Kidney (tissue), 22 donors: Measurements from ENCODE around the gene TAP1. TPM values are rescaled to one million over a fixed set of nuclear protein-coding genes. Genes with fewer than 3 reads are reported as not detected.

ENCODE experiments used
- DNase-seq, 5 donors: peaks; one replicate each; pipeline ENCODE4 v3.0.0-alpha.2; 2013 to 2020
- FAIRE-seq: peaks from 2 replicates; lab custom pipeline; 2012; peaks lifted over from hg19 to GRCh38; lab: Jason Lieb, UNC
- H3K27ac ChIP-seq, 2 donors: one replicate each; pipeline ENCODE4 v1.7.0; 2013; ENCODE audit warnings: low read depth in 2 of 2, low read length in 2 of 2, inconsistent platforms in 1 of 2
- H3K27me3 ChIP-seq: one replicate; pipeline ENCODE4 v1.7.1; 2013; ENCODE audit warnings: low read length, inconsistent platforms; ENCODE audit not compliant: control insufficient read depth, insufficient read depth
- H3K36me3 ChIP-seq, 3 donors: one replicate each; pipeline versions ENCODE4 v1.7.0 to v1.7.1; 2013; ENCODE audit warnings: low read length in 3 of 3, control low read depth in 1 of 3, inconsistent platforms in 1 of 3; ENCODE audit not compliant: insufficient read depth in 3 of 3, control insufficient read depth in 2 of 3
- H3K4me1 ChIP-seq, 3 donors: one replicate each; pipeline versions ENCODE4 v1.7.0 to v1.7.1; 2013; ENCODE audit warnings: low read length in 3 of 3, inconsistent platforms in 1 of 3, low read depth in 1 of 3; ENCODE audit not compliant: control insufficient read depth in 2 of 3, insufficient read depth in 2 of 3
- H3K4me3 ChIP-seq, 3 donors: one replicate each; pipeline versions ENCODE4 v1.7.0 to v1.8.1; 2013; ENCODE audit warnings: low read length in 3 of 3, control low read depth in 1 of 3, inconsistent platforms in 1 of 3
- H3K9ac ChIP-seq, 3 donors: one replicate each; pipeline versions ENCODE4 v1.7.0 to v1.7.1; 2013; ENCODE audit warnings: low read length in 3 of 3, control low read depth in 1 of 3, inconsistent platforms in 1 of 3
- H3K9me3 ChIP-seq, 3 donors: one replicate each; pipeline versions ENCODE4 v1.7.0 to v1.7.1; 2013; ENCODE audit warnings: low read length in 3 of 3, control low read depth in 1 of 3, inconsistent platforms in 1 of 3; ENCODE audit not compliant: control insufficient read depth in 2 of 3, insufficient read depth in 1 of 3
- CTCF ChIP-seq: IDR thresholded peaks from 3 replicates; pipeline ENCODE4 v1.5.1; 2012; ENCODE audit warnings: mild to moderate bottlenecking, moderate library complexity, borderline replicate concordance; ENCODE audit not compliant: insufficient read depth; ENCODE audit errors: extremely low read depth
- intact Hi-C: fragments of 100-400 bp; cut with DNase I; formaldehyde crosslinking; loops from one replicate; pipeline ENCODE4 v1.11.1; 2022
- long read RNA-seq, 10 donors: library from polyadenylated mRNA in 1 of 10; unstranded in 1 of 10; transcript quantifications; one replicate each; pipeline ENCODE4 v2.0.0 and lab custom pipeline, GENCODE V29; 2021 to 2026
- polyA plus RNA-seq: library from polyadenylated mRNA; stranded (reverse); fragments of 350-450 nt; fragmentation: Illumina TruSeq; extraction: RNeasy Lipid Tissue Mini Kit (QIAGEN cat#74804); gene quantifications from one replicate; pipeline ENCODE4 v1.2.3, GENCODE V29; 2014; ENCODE audit warnings: low read depth, low replicate concordance; ENCODE audit not compliant: insufficient read depth
- total RNA-seq: library from RNA; stranded (reverse); fragmentation: NEBNext Ultra II Directional; extraction: Animal tissue kit (Norgen Biotek cat#: 25700); gene quantifications from one replicate; pipeline ENCODE4 v1.2.1, GENCODE V29; 2021
- donor health status: control.
- donor health status: control.
- donor health status: control.
- donor health status: control.
- donor health status: control.
- donor health status: DM: yes; HTN: yes; CAD: no.
- donor health status: Normal renal cell carcinoma (clear cell type).

Gene TAP1
- total RNA-seq (45.4 TPM), polyA plus RNA-seq (32.1 TPM)
- long read RNA-seq, donor 1, result 0 reads
- long read RNA-seq, donor 2, partial matches to known transcripts, result 0 of 10 reads
- long read RNA-seq, donor 2, other reads (novel, unspliced or antisense), result 8 of 10 reads
- long read RNA-seq, donor 3, partial matches to known transcripts, result 0 of 4 reads
- long read RNA-seq, donor 3, other reads (novel, unspliced or antisense), result 0 of 4 reads
- long read RNA-seq, donor 4, partial matches to known transcripts, result 0 of 2 reads
- long read RNA-seq, donor 4, other reads (novel, unspliced or antisense), result 0 of 2 reads
- long read RNA-seq, donor 5, result 0 reads
- long read RNA-seq, donor 6, result 0 reads
- long read RNA-seq, donor 7, transcript TAP1-201 (11 exons, 2,959 nt), result major isoform, 51 of 60 reads
- long read RNA-seq, donor 7, partial matches to known transcripts, result 3 of 60 reads
- long read RNA-seq, donor 7, other reads (novel, unspliced or antisense), result 6 of 60 reads
- long read RNA-seq, donor 8, partial matches to known transcripts, result 0 of 4 reads
- long read RNA-seq, donor 8, other reads (novel, unspliced or antisense), result 0 of 4 reads
- long read RNA-seq, donor 9, partial matches to known transcripts, result 0 of 4 reads
- long read RNA-seq, donor 9, other reads (novel, unspliced or antisense), result 0 of 4 reads
- long read RNA-seq, donor 10, partial matches to known transcripts, result 0 of 5 reads
- long read RNA-seq, donor 10, other reads (novel, unspliced or antisense), result 0 of 5 reads

- peak; percentile 72 for TF ChIP-seq CTCF
- peak within 1 kb of the TSS; percentile 97 to 99 for H3K27ac ChIP-seq
- H3K4me3 ChIP-seq, result peak within 1 kb of the TSS; percentile 88 to 93 (median 89)
- peak within 1 kb of the TSS; percentile 80 to 93 (median 93) for H3K9ac ChIP-seq
- FAIRE-seq (no peak), DNase-seq (peak; percentile 90 to 98 (median 95))
- H3K36me3 ChIP-seq, result peaks cover 0 to 19% (median 13%) of the 10 kb centered on the region in 3 donors
- intact Hi-C loops, result no loop called here
- H3K4me1 ChIP-seq, result peaks cover 0 to 11% (median 4%) of the 10 kb centered on the region in 3 donors
- H3K9me3 ChIP-seq, result no peaks in the 10 kb centered on the region
- H3K27me3 ChIP-seq, result peaks cover 7% of the 10 kb centered on the region
These were observed at the start of gene TAP1, which contains the start of gene PSMB9 for GRCh38 chr6:32853541-32854375. Gene TAP1, minus strand, starts transcription at chr6:32853704. Its CDS starts 68 bp downstream, at chr6:32853636. Gene PSMB9, plus strand, starts transcription at chr6:32854192. Its CDS starts 38 bp downstream, at chr6:32854230.

- H3K4me1 ChIP-seq, result peaks cover 0 to 12% (median 6%) of the 10 kb centered on the region in 3 donors
- peak overlapping the region; percentile 61 to 95 (median 75) for H3K9ac ChIP-seq
- no peaks in the 10 kb centered on the region for H3K27me3 ChIP-seq
- H3K9me3 ChIP-seq, result no peaks in the 10 kb centered on the region
- no peak for TF ChIP-seq CTCF
- H3K27ac ChIP-seq, result peak overlapping the region; percentile 86 to 91
- FAIRE-seq (no peak), DNase-seq (no peak)
- no peaks in the 10 kb centered on the region for H3K36me3 ChIP-seq
- intact Hi-C loops, result loop anchor here (10.0 kb wide), 1 partner anchor 80 kb away; no protein-coding TSS in a partner anchor
- H3K4me3 ChIP-seq, result peak overlapping the region; percentile 80 to 88 (median 86)
These were observed 41.5 kb upstream of the TAP1 start for GRCh38 chr6:32895006-32895345.

- intact Hi-C loops, result loop anchor here (10.0 kb wide), 1 partner anchor 80 kb away; no protein-coding TSS in a partner anchor
- H3K36me3 ChIP-seq, result no peaks in the 10 kb centered on the region
- FAIRE-seq (no peak), DNase-seq (peak; percentile 96 to 98 (median 97))
- H3K27me3 ChIP-seq, result no peaks in the 10 kb centered on the region
- peak overlapping the region; percentile 80 to 88 (median 86) for H3K4me3 ChIP-seq
- no peaks in the 10 kb centered on the region for H3K9me3 ChIP-seq
- no peak for TF ChIP-seq CTCF
- H3K4me1 ChIP-seq, result peaks cover 0 to 12% (median 6%) of the 10 kb centered on the region in 3 donors
- peak overlapping the region; percentile 86 to 91 for H3K27ac ChIP-seq
- H3K9ac ChIP-seq, result peak overlapping the region; percentile 61 to 95 (median 77)
These were observed 40.8 kb upstream of the TAP1 start for GRCh38 chr6:32894085-32895005.
